Fibroblast of skin of right biceps (primary cell): ENCODE results near the gene NDUFB10.
"Not testable (repeated sequence)": the region's sequence is repeated elsewhere in the genome, so short reads cannot be mapped to it uniquely, and the experiment has no call there.

Experiments
- DNase-seq: peaks from one replicate; pipeline ENCODE4 v3.0.0-alpha.2; 2013

Gene NDUFB10

DNA sequence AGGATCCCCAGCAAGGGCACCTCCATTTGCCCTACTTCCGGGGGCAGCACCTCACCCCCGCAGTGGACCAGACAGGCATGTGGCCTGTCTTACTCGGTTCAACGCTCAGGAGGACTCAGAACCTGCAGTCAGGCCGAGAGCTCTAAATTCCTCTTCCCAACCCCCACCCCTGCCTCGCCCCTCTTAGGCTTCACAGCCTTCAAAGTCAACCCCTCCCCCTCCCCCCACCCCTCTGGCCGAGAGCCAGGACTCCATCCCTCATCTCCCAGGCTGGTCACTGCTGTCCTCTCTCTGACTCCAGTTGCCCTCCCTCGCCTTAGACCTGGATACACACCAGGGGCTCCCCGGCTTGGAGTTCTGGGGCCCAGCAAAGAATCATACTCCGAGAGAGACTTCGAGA is 33.1 kb upstream of the NDUFB10 start:
- no peak for DNase-seq

DNA sequence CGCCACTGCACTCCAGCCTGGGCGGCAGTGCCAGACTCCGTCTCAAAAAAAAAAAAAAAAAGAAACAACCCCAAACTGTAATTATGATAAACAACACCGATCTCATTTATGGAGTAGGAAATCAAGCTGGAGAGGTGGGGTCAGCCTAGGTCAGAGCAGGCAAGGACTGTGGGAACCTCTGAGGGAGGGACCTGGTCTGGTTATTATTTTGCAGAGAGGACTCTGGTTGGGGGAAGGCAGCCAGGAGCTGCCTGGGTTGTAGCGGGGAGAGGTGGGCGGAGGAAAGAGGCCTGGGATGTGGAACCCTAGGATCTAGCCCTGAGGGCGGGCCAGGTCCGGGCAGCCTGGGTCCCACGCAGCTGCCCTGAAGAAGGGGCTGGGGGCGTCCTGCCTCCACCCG is 30.2 kb upstream of the NDUFB10 start:
- DNase-seq, result peak; percentile 41

DNA sequence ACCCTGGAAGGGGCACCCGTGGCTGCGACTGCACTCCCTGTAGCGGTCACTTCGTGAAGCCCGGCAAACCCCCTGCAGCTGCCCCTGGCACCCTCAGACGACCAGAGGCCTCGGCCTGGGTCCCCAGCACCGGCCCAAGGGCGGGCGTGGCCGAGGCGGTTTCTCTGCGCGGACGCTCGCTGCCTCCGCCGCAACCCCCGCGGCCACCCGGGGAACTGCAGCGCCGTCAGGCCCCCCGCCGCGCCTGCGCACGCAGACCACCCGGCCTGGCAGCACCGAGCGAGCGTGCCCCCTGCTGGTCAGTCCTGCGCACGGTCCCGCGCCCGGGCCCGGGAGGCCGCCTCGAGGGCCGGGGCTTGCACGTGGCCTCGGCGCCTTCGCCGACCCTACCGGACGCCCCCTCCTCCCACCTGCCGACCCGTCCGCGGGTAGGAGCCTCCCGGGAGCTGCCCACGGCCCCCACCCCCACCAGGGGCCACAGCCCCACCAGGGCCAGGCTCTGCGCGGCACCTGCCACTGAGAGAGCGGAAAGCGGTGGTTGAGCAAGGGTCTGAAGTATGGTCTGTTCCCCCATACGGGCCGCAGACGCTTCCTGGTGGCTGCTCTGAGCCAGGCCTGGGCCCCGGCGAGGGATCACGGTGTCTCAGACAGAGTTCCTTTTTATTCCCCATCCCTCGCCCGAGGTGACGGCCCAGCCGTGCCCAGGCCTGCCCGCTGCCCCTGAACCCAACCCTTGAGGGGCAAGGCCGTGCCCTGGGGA is 29.6 kb upstream of the NDUFB10 start:
- peak; percentile 81 for DNase-seq

DNA sequence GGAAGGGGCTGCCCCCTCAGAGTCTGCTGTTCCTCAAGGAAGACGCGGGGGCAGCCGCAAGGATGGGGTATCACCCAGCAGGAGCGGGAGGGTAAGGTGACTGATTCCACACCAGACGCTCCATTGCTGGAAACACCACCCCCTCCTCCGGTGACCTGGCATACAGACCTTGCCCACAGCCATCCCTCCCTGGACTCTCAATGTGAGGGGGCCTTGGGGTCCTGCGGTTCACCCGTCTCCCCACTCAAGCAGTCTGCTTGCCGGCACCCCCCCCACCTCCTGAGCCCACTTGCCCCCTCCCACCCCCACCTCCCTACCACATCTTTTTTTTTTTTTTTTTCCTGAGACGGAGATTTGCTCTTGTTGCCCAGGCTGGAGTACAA is 29.0 kb upstream of the NDUFB10 start:
- DNase-seq, result no peak

DNA sequence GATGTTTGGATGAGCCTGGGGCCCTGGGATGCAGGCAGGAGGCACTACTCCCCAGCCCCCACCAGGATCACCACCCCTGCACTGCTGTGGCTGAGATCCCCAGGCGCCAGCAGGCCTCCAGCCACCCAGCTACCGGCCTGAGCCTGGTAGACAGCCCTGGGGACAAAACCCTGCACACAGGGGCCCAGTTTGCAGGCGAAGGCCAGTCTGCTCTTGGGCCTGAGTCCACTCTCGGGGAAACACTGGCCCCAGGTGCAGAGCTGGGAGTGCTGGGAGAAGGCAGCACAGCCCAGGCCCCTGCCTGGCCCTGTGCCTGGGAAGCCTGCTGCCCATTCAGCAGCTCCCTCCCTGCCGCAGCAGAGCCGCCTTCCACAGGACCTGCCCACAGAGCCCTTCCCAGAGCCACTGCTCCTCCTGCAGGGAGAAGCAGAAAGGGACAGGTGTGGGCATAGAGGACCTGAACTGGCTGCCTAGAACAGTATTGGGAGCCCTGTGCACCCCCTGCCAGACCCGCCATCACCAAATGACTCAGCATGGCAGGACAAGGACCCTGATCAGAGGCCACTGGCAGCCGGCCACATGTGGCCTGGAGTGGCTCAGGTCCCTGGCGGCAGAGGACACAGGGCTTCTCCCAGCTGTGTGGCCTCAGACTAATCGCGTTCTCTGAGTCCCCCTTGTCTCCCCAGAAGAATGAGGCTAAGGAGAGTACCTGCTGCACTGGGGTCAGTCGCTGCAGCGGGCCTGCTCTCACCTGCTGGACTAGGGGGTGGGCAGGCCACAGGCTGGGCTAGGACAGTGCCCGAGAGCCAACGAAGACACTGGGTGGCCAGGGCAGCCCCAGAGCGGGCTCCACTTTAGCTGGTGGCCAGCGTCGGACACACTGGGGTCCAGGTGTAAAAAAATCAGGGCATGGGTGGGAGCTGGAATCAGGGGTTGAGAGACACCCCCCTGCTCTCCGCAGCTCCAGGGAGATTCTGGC is 27.0 kb upstream of the NDUFB10 start:
- DNase-seq, result no peak

DNA sequence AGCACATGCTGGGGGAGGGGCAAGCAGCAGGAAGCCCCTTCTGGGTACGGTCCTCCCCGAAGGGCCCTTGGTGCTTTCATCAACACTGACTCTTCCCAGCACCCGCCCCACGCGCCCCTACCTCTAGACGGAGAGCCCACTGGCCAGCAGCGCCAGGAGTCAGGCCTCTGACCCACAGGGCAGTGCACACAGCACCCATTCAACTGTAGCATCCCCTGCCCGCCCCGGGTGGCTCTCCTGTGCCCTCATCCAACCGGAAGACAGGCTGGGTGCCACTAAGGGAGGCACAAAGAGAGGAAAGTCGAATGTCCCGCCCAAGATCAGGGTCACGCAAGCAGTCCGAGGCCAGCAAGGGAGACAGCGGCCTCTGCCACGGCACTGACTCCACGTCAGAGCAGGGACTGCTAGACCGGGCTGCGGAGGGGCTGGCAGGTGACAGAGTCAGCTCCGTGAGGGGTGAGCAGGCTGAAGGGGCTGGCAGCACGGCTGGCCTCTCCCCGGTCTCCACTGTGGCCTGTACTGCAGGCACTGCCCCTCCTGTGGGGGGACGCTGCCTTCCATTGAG is 26.2 kb upstream of the NDUFB10 start:
- DNase-seq, result no peak

DNA sequence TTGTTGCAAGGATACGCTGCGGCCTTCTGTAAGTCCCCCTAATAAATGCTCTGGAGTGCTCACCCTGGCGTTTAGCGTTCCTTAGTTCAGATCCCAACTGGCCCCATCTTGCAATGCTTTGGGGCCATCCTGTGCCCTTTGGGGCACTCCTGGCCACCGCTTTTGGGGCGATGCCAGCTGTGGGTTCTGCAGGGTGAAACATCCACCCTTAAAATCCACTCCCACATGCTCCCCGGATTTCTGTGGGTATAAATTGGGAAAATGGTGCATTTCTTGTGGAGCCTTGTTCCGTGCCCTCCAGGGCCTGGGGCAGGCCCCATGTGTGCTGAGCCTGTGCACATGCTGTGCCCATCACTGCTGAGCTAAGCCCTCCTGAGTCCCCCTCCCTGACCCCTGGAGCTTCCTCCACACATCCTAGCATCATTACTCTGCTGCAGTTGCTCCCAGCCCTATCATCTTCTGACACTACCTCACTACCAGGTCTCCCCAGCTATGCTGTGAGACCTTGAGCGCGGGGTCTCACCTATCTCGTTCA is 22.3 kb upstream of the NDUFB10 start:
- DNase-seq, result no peak

DNA sequence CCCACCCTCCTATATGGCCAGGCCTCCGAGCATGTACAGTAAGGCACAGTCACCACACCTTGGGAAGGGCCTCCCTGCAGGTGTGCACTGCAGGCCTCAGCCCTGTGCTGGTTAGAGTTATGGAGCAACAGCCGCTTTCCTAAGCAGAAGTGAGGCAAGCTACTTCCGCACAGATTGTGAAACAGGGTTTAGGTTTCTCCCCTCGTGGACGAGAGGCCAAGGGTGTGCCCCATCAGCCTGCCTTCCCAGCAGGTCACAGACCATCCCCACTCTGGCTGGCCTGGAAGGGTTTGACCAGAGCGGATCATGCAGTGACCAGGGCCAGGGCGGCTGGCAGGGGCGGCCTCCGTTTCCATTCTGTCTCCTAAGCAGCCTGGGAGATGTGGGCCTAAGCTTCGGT is 21.0 kb upstream of the NDUFB10 start:
- no peak for DNase-seq

DNA sequence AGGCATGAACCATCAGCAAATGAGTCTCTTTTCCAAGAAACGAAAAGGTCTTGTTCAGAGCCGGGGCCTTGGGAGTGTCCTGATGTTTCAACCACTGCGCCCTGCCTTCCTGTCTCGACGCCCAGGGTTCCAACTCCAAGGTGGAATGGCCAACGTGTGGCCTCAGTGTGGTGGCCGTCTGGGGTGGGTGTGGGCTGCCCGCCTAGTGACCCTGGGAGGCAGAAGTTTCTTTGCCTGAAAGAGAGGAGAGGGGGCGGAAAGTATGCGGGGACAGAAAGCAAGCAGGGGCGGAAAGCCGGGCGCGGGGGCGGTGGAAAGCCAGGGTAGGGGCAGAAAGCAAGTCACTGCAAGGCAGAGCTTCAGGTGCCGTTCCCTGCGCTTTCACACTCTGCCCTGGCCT is 20.4 kb upstream of the NDUFB10 start:
- DNase-seq, result no peak

DNA sequence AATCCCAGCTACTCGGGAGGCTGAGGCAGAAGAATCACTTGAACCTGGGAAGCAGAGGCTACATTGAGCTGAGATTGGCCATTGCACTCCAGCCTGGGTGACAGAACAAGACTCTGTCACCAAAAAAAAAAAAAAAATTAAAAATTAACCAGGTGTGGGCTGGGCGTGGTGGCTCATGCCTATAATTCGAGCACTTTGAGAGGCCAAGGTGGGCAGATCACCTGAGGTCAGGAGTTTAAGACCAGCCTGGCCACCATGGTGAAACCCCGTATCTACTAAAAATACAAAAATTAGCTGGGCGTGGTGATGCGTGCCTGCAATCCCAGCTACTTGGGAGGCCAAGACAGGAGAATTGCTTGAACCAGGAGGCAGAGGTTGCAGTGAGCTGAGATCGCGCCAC is 19.5 kb upstream of the NDUFB10 start:
- not testable (repeated sequence) for DNase-seq

DNA sequence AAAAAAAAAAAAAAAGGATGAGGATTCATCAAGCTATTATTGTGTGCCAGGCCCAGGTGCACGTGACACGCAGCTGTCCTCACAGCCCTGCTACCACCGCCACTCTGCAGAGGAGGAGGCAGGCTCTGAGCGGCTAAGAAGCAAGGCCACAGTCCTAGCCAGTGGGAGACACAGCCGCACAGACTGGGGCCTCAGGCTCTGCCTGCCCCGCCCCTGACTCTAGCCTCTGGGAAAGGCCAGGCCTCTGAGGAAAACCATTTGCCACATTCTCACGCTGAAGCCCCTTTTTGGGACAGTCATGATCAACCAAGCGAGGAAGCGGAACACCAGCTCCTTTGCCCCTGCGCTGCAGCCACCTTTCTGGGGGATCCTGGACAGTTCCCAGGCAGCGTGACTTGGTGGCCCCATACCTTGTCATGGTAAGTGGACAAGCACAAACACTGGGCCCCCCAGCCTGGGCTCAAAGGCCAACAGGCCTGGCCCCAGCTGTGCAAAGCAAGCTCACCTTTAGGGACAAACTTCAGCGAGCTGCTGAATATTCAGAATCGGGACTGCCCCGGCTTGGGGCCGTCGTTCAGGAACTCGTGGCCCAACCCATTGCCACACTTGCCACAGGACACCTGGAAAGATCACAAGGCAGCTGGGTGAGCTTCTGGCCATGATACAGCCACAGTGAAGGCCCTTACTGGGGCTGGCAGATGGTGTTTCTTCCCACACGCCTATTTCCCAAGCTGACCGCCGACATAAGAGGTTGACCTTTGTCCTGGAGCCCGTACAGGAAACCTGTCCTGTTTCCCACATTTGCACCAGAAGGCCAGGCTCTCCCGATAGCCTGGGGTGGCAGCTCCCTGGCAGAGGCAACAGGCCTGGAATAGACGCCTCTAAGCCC is 18.8 kb upstream of the NDUFB10 start:
- no peak for DNase-seq

DNA sequence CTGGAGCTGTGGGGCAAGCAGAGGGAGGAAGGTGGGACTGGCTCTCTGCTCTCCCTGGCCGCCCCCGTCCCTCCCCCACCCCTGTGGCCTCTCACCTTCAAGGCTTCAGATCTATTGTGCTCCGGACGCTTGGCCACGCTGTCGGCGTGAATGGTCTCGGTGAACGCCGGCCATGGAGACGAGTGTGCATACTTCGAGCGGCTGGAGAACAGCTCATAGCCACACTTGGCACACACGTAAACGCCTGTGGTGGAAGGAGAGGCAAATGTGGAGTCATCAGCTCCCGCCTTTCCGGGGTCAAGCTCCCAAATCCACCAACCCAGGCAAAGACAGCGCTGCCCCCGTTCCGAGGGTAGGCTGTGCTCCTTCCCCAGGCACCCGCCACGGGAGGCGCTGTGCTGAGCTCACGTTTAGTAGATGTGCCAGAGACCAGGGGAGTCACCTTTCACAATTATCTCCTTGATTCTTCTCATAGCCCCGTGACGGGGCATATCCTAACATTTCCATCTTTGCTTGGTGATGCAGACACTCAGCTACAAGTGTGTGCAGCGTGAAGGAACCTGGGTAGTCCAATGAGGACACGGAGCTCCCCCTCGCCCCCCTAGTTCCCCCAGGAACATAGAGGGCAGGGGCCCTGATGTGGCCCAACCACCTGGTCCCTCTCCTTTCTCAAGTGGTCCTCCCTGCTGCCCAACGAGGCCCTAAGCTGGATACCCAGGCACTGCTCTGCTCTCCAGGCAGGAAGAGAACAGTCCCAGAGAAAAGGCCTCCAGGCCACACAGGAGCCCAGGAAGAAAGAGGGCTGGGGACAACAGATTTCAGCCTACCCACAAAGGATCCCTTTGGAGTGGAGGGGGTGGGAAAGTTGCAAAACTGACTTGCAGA is 17.9 kb upstream of the NDUFB10 start:
- peak; percentile 49 for DNase-seq

DNA sequence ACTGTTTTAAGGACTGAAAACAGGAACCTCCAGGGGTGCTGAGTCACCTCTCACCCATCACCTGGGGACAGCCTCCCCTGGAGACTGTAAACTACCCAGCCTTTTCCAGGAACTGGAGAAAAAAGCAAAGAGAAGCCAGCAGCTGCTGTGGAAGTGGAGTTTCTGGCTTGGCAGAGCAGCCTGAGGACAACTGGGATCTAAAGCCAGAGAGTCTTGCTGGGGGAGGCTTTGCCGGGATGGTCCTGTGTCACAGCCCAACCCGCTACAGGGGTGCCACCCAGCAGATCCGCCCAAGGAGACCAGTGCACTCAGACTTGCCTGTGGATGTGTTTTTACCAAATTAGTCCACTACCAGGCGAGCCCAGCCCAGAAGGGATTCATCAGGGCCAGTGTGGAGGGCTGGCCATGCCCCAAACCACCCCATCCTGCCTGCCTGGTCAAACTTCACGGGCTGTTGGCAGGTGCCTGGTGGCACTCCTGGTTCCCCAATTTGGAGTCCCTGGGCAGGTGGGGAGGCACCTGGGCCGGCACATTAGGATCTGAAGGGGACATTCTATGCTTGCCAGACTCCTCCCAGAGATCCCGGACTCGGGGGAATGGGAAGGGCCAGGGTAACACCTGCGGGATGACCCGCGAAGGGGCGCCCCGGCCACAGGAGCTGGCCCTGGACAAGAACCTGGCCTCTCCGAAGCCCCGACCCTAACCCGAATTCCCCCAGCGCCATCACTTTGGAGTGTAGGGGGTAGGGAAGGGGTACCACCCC is 17.1 kb upstream of the NDUFB10 start:
- DNase-seq, result no peak

DNA sequence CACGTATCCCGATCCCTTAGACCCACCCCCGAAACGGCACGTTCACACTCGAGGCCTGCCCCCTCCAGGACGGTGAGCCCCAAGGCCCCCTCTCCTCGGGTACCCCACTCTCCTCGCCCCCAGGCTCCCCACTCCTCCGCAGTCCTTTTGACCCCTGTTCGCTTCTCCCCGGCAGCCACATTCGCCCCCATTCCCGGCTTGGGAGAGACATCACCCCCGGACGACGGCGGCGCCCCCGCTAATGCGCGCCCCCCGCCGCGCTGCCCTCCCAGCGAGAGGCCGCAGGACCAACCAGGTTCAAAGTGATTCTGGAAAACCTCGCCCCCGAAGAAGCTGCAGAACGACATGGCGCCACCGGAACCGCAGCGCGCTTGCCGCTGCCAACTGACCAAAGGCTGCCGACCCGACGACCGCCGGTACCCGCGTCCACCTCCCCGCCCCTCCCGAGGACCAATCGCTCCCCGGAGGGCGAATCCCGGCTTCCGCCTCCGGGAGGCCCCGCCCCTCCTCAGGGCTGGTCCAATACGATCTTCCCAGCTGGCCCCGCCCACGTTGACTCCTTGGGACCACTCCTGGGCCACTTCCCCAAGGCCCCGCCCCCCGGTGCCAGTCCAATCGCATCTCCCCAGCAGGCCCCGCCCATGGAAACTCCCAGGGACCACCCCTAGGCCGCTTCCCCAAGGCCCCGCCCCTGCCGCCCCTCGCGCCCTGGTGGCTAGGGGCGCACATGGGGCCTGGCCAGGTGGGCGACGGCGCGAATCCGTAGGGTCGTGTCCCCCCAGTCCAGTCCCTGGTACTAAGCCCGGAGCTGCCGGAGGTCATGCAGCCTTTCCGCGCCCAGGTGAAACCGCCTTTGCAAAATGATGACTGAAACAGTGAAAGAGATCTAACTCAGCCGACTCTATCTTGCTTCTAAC is 16.3 kb upstream of the NDUFB10 start, which contains the start of gene MSRB1:
Gene MSRB1, minus strand, starts transcription at position 390 of the 917 bp plus-strand sequence. Its CDS starts 43 bp downstream, at position 347.
- peak; percentile 98 for DNase-seq

DNA sequence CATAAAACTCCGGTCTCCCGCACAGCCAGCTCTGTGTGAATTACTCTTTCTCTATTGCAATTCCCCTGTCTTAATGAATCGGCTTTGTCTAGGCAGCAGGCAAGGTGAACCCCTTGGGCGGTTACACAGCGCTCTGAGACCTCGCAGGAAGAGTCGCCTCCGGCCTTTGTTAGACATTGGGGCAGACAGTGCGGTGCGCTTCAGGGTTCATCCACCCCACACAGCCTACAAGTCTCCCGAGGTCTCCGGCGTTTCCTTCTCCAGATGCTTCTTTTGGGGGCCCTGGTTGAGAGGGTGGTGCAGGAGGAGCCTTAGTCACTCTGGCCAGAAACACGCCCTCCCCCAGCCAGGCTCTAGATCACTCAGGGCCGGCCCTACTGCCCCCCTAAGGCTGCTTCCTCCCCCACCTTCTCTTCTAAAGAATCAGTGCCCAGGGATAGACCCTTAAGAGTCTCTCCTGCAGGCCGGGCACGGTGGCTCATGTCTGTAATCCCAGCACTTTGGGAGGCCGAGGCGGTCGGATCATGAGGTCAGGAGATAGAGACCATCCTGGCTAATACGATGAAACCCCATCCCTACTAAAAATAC is 14.6 kb upstream of the NDUFB10 start:
- DNase-seq, result no peak

DNA sequence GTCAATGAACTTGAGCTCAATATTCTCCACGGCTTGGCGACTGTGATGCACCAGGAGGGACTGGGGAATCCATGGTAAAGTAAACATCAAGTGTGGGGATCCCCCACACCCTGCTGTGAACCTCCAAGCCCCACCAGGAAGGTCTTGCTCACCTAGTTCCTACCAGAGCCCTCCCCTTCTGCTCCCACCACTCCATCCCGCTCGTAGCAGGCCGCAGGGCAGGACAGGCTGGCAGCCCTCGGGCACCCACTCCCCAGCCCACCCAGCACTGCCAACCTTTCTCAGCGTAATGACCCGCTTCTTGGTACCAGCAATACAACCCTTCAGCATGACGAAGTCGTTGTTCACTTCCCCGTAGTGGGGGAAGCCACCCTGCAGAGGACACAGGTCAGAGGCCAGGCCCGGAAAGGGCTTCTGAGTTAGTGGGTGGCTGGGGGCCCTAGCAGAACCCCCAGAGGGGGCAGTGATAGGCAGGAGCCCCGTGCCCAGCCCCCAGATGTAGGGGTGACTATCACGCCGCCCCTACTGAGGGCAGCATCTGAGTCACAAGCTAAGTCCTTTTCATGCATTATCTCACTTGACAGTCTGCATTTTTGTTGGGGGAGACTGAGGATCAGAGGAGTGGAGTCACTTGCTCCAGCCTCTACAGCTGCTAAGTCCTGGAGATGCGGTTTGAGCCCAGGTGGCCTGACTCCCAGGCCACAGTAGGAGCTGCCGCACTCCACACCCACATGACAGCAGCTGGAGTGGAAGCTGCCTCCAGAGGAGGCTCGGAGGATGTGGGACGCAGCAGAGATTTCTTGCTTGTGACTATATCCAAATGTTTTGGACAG is 13.6 kb upstream of the NDUFB10 start:
- DNase-seq, result no peak

DNA sequence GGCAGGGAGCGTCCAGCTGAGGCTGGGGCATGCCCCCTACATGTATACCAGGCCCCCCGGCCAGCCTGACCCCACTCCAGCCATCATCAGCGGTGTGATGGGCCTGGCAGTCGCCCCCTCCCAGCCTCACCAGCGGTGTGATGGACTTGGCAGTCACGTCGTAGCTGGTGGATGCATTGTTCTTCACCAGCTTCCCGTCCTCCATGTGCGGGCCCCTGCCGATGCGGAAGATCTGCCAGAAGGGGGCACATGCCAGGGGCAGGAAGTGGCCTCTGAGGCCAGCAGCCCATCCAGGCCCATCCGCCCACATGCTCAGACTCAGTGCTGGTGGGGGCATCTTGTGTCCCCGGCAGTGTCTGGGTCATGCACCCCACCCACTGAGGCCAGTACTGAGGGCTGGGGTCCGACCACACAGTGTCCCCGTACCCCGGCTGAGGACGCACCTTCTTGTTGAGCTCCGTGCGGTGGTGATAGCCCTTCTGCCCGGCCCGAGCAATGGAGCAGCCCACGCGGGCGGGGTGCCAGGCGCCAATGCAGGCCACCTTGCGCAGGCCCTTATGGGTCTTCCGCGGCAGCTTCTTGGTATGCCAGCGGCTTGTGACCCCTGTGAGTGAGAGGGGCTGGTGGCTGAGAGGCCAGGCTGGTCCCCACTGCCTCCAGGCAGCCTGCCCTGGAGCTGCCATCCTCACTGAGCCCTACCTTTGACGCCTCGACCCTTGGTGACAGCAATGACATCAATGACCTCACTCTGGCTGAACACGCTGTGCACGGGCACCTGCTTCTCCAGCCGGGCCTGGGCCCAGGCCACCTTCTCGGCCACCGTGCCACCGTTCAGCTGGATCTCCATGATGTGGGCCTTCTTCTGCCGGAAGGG is 12.6 kb upstream of the NDUFB10 start:
- DNase-seq, result no peak
